H9 (cell line): ENCODE results near the gene CCNF. TPM values are rescaled to one million over a fixed set of nuclear protein-coding genes. Genes with fewer than 3 reads are reported as not detected.

ENCODE experiments used
- DNase-seq: peaks from one replicate; pipeline ENCODE4 v3.0.0-alpha.2; 2017
- H2AFZ ChIP-seq: one replicate; pipeline ENCODE4 v1.6.1; 2013; ENCODE audit warnings: mild to moderate bottlenecking, low read length, control low read depth, moderate library complexity
- H2AK5ac ChIP-seq: 2 replicates; pipeline ENCODE4 v1.6.1; 2013; ENCODE audit warnings: low read length, control low read depth, mixed read lengths; ENCODE audit not compliant: insufficient read length
- H2BK120ac ChIP-seq: one replicate; pipeline ENCODE4 v1.6.1; 2013; ENCODE audit warnings: low read depth, mild to moderate bottlenecking, low read length, control low read depth, inconsistent platforms; ENCODE audit not compliant: poor library complexity, severe bottlenecking
- H2BK12ac ChIP-seq: 2 replicates; pipeline ENCODE4 v1.6.1; 2013; ENCODE audit warnings: low read length, control low read depth, mixed read lengths, low read depth; ENCODE audit not compliant: insufficient read length
- H2BK15ac ChIP-seq: 2 replicates; pipeline ENCODE4 v1.6.1; 2013; ENCODE audit warnings: low read depth, low read length, control low read depth
- H2BK20ac ChIP-seq: one replicate; pipeline ENCODE4 v1.6.1; 2013; ENCODE audit warnings: low read depth, mild to moderate bottlenecking, low read length, control low read depth, inconsistent platforms; ENCODE audit not compliant: poor library complexity, severe bottlenecking
- H2BK5ac ChIP-seq: 2 replicates; pipeline ENCODE4 v1.6.1; 2013; ENCODE audit warnings: low read length, control low read depth, mixed read lengths; ENCODE audit not compliant: insufficient read length
- H3K14ac ChIP-seq: 2 replicates; pipeline ENCODE4 v1.6.1; 2013; ENCODE audit warnings: low read length, control low read depth; ENCODE audit not compliant: insufficient read depth
- H3K18ac ChIP-seq: 2 replicates; pipeline ENCODE4 v1.6.1; 2013; ENCODE audit warnings: low read depth, mild to moderate bottlenecking, mixed read lengths, low read length, control low read depth; ENCODE audit not compliant: insufficient read length
- H3K23ac ChIP-seq: 2 replicates; pipeline ENCODE4 v1.6.1; 2013; ENCODE audit warnings: low read length, control low read depth, mixed read lengths, low read depth; ENCODE audit not compliant: insufficient read length
- H3K23me2 ChIP-seq: 2 replicates; pipeline ENCODE4 v1.6.1; 2013; ENCODE audit warnings: low read depth, mild to moderate bottlenecking, mixed read lengths, low read length, control low read depth; ENCODE audit not compliant: insufficient read length, poor library complexity, severe bottlenecking
- H3K27ac ChIP-seq: 2 replicates; pipeline ENCODE4 v1.5.1; 2013; ENCODE audit warnings: low read length, control low read depth, mixed read lengths, low read depth; ENCODE audit not compliant: insufficient read length
- H3K27me3 ChIP-seq: 2 replicates; pipeline ENCODE4 v1.6.1; 2013; ENCODE audit warnings: low read length, control low read depth, inconsistent platforms; ENCODE audit not compliant: insufficient read depth
- H3K4ac ChIP-seq: 2 replicates; pipeline ENCODE4 v1.6.1; 2013; ENCODE audit warnings: low read depth, mild to moderate bottlenecking, control low read depth, inconsistent platforms, low read length, moderate library complexity
- H3K4me1 ChIP-seq: 2 replicates; pipeline ENCODE4 v1.6.1; 2013; ENCODE audit warnings: low read length, control low read depth, inconsistent platforms; ENCODE audit not compliant: insufficient read depth
- H3K4me2 ChIP-seq: 2 replicates; pipeline ENCODE4 v1.6.1; 2013; ENCODE audit warnings: low read length, control low read depth, mixed read lengths; ENCODE audit not compliant: insufficient read length, insufficient read depth
- H3K56ac ChIP-seq: 2 replicates; pipeline ENCODE4 v1.6.1; 2013; ENCODE audit warnings: low read depth, mild to moderate bottlenecking, mixed read lengths, low read length, control low read depth; ENCODE audit not compliant: insufficient read length
- H3K79me1 ChIP-seq: 2 replicates; pipeline ENCODE4 v1.6.1; 2013; ENCODE audit warnings: low read depth, mild to moderate bottlenecking, moderate library complexity, low read length, control low read depth, inconsistent platforms; ENCODE audit not compliant: insufficient read depth, poor library complexity, severe bottlenecking
- H3K79me2 ChIP-seq: 2 replicates; pipeline ENCODE4 v1.6.1; 2013; ENCODE audit warnings: low read length, control low read depth, inconsistent platforms; ENCODE audit not compliant: insufficient read depth
- H3K9ac ChIP-seq: 2 replicates; pipeline ENCODE4 v1.6.1; 2013; ENCODE audit warnings: low read length, control low read depth, mixed read lengths; ENCODE audit not compliant: insufficient read length; ENCODE audit errors: extremely low read depth
- H3K9me3 ChIP-seq: one replicate; pipeline ENCODE4 v1.6.1; 2013; ENCODE audit warnings: low read depth, low read length, inconsistent platforms; ENCODE audit not compliant: control insufficient read depth
- H3T11ph ChIP-seq: one replicate; pipeline ENCODE4 v1.6.1; 2013; ENCODE audit warnings: mild to moderate bottlenecking, low read length, control low read depth, inconsistent platforms
- H4K20me1 ChIP-seq: one replicate; pipeline ENCODE4 v1.6.1; 2013; ENCODE audit not compliant: control insufficient read depth, insufficient read length, insufficient read depth
- H4K5ac ChIP-seq: 2 replicates; pipeline ENCODE4 v1.6.1; 2013; ENCODE audit warnings: low read depth, mild to moderate bottlenecking, mixed read lengths, low read length, control low read depth; ENCODE audit not compliant: insufficient read length
- H4K8ac ChIP-seq: replicated peaks from 2 replicates; pipeline ENCODE4 v1.6.1; 2013; ENCODE audit warnings: low read length, control low read depth, mixed read lengths, low read depth; ENCODE audit not compliant: insufficient read length
- H4K91ac ChIP-seq: 2 replicates; pipeline ENCODE4 v1.6.1; 2013; ENCODE audit warnings: low read depth, mild to moderate bottlenecking, moderate library complexity, mixed read lengths, low read length, control low read depth; ENCODE audit not compliant: insufficient read length
- H3K27ac Mint-ChIP-seq, 3 experiments: 2 replicates in 2 of 3; 3 replicates in 1 of 3; pipeline ENCODE4 v1.8.0; 2020 to 2021; ENCODE audit warnings: mixed read lengths in 3 of 3, mild to moderate bottlenecking in 1 of 3, moderate library complexity in 1 of 3
- H3K27me3 Mint-ChIP-seq: 2 replicates; pipeline ENCODE4 v1.8.0; 2021; ENCODE audit warnings: low read depth, mild to moderate bottlenecking, moderate library complexity, mixed read lengths
- H3K36me3 Mint-ChIP-seq, 3 experiments: 2 replicates in 2 of 3; 3 replicates in 1 of 3; pipeline ENCODE4 v1.8.0; 2020 to 2021; ENCODE audit warnings: low read depth in 3 of 3, mixed read lengths in 3 of 3; ENCODE audit not compliant: insufficient read depth in 1 of 3
- H3K4me1 Mint-ChIP-seq, 2 experiments: 2 replicates each; pipeline ENCODE4 v1.8.0; 2020; ENCODE audit warnings: mixed read lengths in 2 of 2
- H3K4me3 Mint-ChIP-seq, 2 experiments: 2 replicates in 1 of 2; 3 replicates in 1 of 2; pipeline ENCODE4 v1.8.0; 2020 to 2021; ENCODE audit warnings: mild to moderate bottlenecking in 2 of 2, mixed read lengths in 2 of 2, moderate library complexity in 1 of 2
- H3K9me3 Mint-ChIP-seq, 2 experiments: 2 replicates in 1 of 2; 3 replicates in 1 of 2; pipeline ENCODE4 v1.8.0; 2020; ENCODE audit warnings: mild to moderate bottlenecking in 2 of 2, mixed read lengths in 2 of 2, moderate library complexity in 1 of 2
- WGBS: extraction: QIAGEN DNeasy Blood & Tissue Kit; methylation state at CpG from one replicate; pipeline ENCODE4 v1.1.7; 2013; ENCODE audit warnings: missing lambda C conversion rate, low lambda C conversion rate, mixed read lengths; ENCODE audit not compliant: insufficient read length; ENCODE audit errors: extremely low coverage; 5-methylcytosine and 5-hydroxymethylcytosine counted together
- total RNA-seq: library from RNA; stranded (reverse); gene quantifications from 2 replicates; pipeline ENCODE4 v1.2.1, GENCODE V29; 2021
- TF ChIP-seq, protein P1 (sequence below): fragments of 200-600 bp; sonication (generic); conservative IDR thresholded peaks from 3 replicates; pipeline ENCODE4 v1.8.0; 2021; ENCODE audit warnings: antibody characterized with exemption, mild to moderate bottlenecking

Gene CCNF
- total RNA-seq, 1 experiment from 2014 or later = 61.6 TPM

DNA sequence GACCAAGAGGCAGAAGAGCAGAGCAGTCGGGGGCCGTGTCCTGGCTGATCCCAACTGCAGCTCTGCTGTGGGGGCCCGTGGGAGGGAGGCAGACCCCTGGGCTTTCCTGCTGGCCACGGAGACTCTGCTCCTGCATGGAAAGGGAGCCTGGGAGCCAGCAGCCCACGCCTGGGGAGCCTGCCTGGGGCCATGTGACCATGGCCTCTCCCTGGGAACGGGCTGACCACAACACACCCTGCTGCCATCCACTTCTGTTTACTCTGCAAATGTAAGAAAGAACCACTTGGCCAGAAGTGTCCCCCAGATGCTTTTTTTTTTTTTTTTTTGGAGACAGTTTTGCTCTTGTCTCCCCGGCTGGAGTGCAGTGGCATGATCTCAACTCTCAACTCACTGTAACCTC is 28.7 kb downstream of the CCNF start:
- peaks cover 2% of the 10 kb centered on the region; the same call in 1 of the 2 replicates for H3K4me1 ChIP-seq
- H3K27me3 ChIP-seq = no peaks in the 10 kb centered on the region
- no peak overlapping the region; a peak in 1 of 5 replicates for H3K4me3 Mint-ChIP-seq
- no peak overlapping the region for H2AFZ ChIP-seq
- H3K27me3 Mint-ChIP-seq = no peaks in the 10 kb centered on the region
- DNase-seq = no peak
- H2BK120ac ChIP-seq = no peak overlapping the region
- no peak overlapping the region for H2AK5ac ChIP-seq
- H3K56ac ChIP-seq = no peak overlapping the region
- H2BK20ac ChIP-seq = no peak overlapping the region
- no peak overlapping the region for H3K18ac ChIP-seq
- H2BK5ac ChIP-seq = no peak overlapping the region
- TF ChIP-seq, protein P1, sequence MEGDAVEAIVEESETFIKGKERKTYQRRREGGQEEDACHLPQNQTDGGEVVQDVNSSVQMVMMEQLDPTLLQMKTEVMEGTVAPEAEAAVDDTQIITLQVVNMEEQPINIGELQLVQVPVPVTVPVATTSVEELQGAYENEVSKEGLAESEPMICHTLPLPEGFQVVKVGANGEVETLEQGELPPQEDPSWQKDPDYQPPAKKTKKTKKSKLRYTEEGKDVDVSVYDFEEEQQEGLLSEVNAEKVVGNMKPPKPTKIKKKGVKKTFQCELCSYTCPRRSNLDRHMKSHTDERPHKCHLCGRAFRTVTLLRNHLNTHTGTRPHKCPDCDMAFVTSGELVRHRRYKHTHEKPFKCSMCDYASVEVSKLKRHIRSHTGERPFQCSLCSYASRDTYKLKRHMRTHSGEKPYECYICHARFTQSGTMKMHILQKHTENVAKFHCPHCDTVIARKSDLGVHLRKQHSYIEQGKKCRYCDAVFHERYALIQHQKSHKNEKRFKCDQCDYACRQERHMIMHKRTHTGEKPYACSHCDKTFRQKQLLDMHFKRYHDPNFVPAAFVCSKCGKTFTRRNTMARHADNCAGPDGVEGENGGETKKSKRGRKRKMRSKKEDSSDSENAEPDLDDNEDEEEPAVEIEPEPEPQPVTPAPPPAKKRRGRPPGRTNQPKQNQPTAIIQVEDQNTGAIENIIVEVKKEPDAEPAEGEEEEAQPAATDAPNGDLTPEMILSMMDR = no peak
- H3K14ac ChIP-seq = no peak overlapping the region
- no peak overlapping the region for H4K5ac ChIP-seq
- 0 out of 2 replicates have a peak, but pooled peaks cover 2% of the 10 kb centered on the region for H3K79me2 ChIP-seq
- H3K4me1 Mint-ChIP-seq = peaks cover 9 to 20% of the 10 kb centered on the region in 2 experiments
- H3K9me3 ChIP-seq = no peaks in the 10 kb centered on the region
- H2BK12ac ChIP-seq = no peak overlapping the region
- peaks cover 7% of the 10 kb centered on the region for H3K79me1 ChIP-seq
- H3K9ac ChIP-seq = no peak overlapping the region
- H2BK15ac ChIP-seq = no peak overlapping the region
- H4K91ac ChIP-seq = no peak overlapping the region
- no peak overlapping the region for H4K8ac ChIP-seq
- H3K4me2 ChIP-seq = no peak overlapping the region
- no peak overlapping the region for H3K23ac ChIP-seq
- peak overlapping the region in 1 of 3 experiments; percentile 91; a peak in 2 of 7 replicates for H3K27ac Mint-ChIP-seq
- H3K4ac ChIP-seq = no peak overlapping the region
- no peak overlapping the region for H3K27ac ChIP-seq
- H4K20me1 ChIP-seq = no peaks in the 10 kb centered on the region
- no CpG with 5 or more reads among the region's 7 CpGs for WGBS
- peaks cover 25 to 60% (median 59%) of the 10 kb centered on the region in 3 experiments for H3K36me3 Mint-ChIP-seq
- H3K9me3 Mint-ChIP-seq = no peaks in the 10 kb centered on the region
- no peak overlapping the region for H3T11ph ChIP-seq
- H3K23me2 ChIP-seq = peaks cover 11% of the 10 kb centered on the region
